K562 (cell line): ENCODE measurements around the gene ABCE1. TPM values are rescaled to one million over a fixed set of nuclear protein-coding genes. Genes with fewer than 3 reads are reported as not detected.

Experiments
- ATAC-seq: fragments of 200-7000 bp; cut with Tn5 transposase; 3 replicates; pipeline ENCODE4 v1.9.1; 2020; ENCODE audit warnings: moderate library complexity
- Bru-seq: library from RNA; stranded (reverse); fragments of 400-500 nt; gene quantifications from one replicate; lab custom pipeline; 2021; lab: Mats Ljungman, UMichigan
- BruChase-seq, 2 experiments: library from RNA; stranded (reverse); fragments of 400-500 nt; gene quantifications; one replicate each; lab custom pipeline; 2021; lab: Mats Ljungman, UMichigan
- BruUV-seq: library from RNA; stranded (reverse); fragments of 400-500 nt; replicated peaks from 2 replicates; lab custom pipeline; 2021; lab: Mats Ljungman, UMichigan
- CTCF ChIA-PET: fragments of 300-600 bp; formaldehyde crosslinking; extraction: SDS; loops from one replicate; lab custom pipeline; 2021; ENCODE audit warnings: low intra/inter-chr PET ratio; lab: Yijun Ruan, JAX
- POLR2A ChIA-PET: fragments of 300-600, 350-650 bp; sonication (Branson Sonifier 250); formaldehyde crosslinking; extraction: SDS; loops from one replicate; lab custom pipeline; 2021; ENCODE audit warnings: antibody characterized with exemption, inconsistent platforms; lab: Yijun Ruan, JAX
- DNase-seq, 4 experiments: peaks; one replicate each; pipeline versions ENCODE4 v3.0.0 to v3.0.0-alpha.2; 2011 to 2018; ENCODE audit warnings: low spot score in 3 of 4, mixed read lengths in 3 of 4; ENCODE audit errors: extremely low read depth in 1 of 4
- FAIRE-seq: peaks from 2 replicates; lab custom pipeline; 2011; peaks lifted over from hg19 to GRCh38; lab: Jason Lieb, UNC
- H2AFZ ChIP-seq: 2 replicates; pipeline ENCODE4 v1.6.0; 2011; ENCODE audit warnings: low read depth, low read length, control low read depth, inconsistent platforms
- H3K27ac ChIP-seq: fragments of 200-600 bp; 3 replicates; pipeline ENCODE4 v1.8.0; 2011; ENCODE audit warnings: low read depth, mild to moderate bottlenecking, control low read depth, inconsistent platforms, low read length, moderate library complexity, mixed read lengths; ENCODE audit errors: extremely low read depth
- H3K27me3 ChIP-seq, 2 experiments: fragments of 300-600 bp in 1 of 2; 2 replicates in 1 of 2; 3 replicates in 1 of 2; pipeline versions ENCODE4 v1.6.0 to v1.8.0; 2011; ENCODE audit warnings: inconsistent platforms in 2 of 2, low read length in 2 of 2, mild to moderate bottlenecking in 1 of 2, mixed read lengths in 1 of 2, moderate library complexity in 1 of 2; ENCODE audit not compliant: control insufficient read depth in 2 of 2, insufficient read depth in 2 of 2
- H3K36me3 ChIP-seq: fragments of 300-600 bp; 3 replicates; pipeline ENCODE4 v1.8.0; 2011; ENCODE audit warnings: mild to moderate bottlenecking, low read length, inconsistent platforms; ENCODE audit not compliant: control insufficient read depth, insufficient read depth
- H3K4me1 ChIP-seq, 2 experiments: fragments of 200-600 bp in 1 of 2; replicated peaks in 1 of 2; 2 replicates in 1 of 2; 3 replicates in 1 of 2; pipeline versions ENCODE4 v1.5.1 to v1.8.0; 2011; ENCODE audit warnings: inconsistent platforms in 2 of 2, low read length in 2 of 2, mild to moderate bottlenecking in 1 of 2, mixed read lengths in 1 of 2, moderate library complexity in 1 of 2; ENCODE audit not compliant: control insufficient read depth in 2 of 2, insufficient read depth in 2 of 2
- H3K4me2 ChIP-seq: 2 replicates; pipeline ENCODE4 v1.6.1; 2011; ENCODE audit warnings: low read length, control low read depth, inconsistent platforms, mixed read lengths; ENCODE audit not compliant: insufficient read depth
- H3K4me3 ChIP-seq: fragments of 200-600 bp; sonication (generic), shearing (Covaris generic); 2 replicates; pipeline ENCODE4 v1.5.1; 2016; ENCODE audit warnings: control low read depth, inconsistent platforms
- H3K79me2 ChIP-seq: fragments of 200-600 bp; 3 replicates; pipeline ENCODE4 v1.8.0; 2011; ENCODE audit warnings: low read length, inconsistent platforms; ENCODE audit not compliant: control insufficient read depth, insufficient read depth
- H3K9ac ChIP-seq, 2 experiments: 2 replicates each; pipeline versions ENCODE4 v1.6.0 to v1.6.1; 2011; ENCODE audit warnings: low read depth in 2 of 2, low read length in 2 of 2, control low read depth in 1 of 2, inconsistent platforms in 1 of 2, mild to moderate bottlenecking in 1 of 2, mixed read lengths in 1 of 2; ENCODE audit not compliant: insufficient read depth in 1 of 2
- H3K9me1 ChIP-seq: one replicate; pipeline ENCODE4 v1.6.0; 2011; ENCODE audit warnings: inconsistent platforms, mild to moderate bottlenecking, low read length, moderate library complexity; ENCODE audit not compliant: control insufficient read depth, insufficient read depth
- H3K9me3 ChIP-seq: replicated peaks from 2 replicates; pipeline ENCODE4 v1.5.1; 2011; ENCODE audit warnings: low read depth, low read length, inconsistent platforms; ENCODE audit not compliant: control insufficient read depth, insufficient read depth
- H4K20me1 ChIP-seq: replicated peaks from 2 replicates; pipeline ENCODE4 v1.6.1; 2011; ENCODE audit warnings: low read length, inconsistent platforms, mixed read lengths; ENCODE audit not compliant: control insufficient read depth, insufficient read depth
- ARNT ChIP-seq, 2 experiments: fragments of 450-650 bp; IDR thresholded peaks; 2 replicates each; pipeline ENCODE4 v1.6.1; 2016; ENCODE audit warnings: mild to moderate bottlenecking in 1 of 2
- ERF ChIP-seq: fragments of 450-650 bp; formaldehyde crosslinking; IDR thresholded peaks from 2 replicates; pipeline ENCODE4 v1.4.0; 2020; ENCODE audit warnings: mild to moderate bottlenecking, mixed read lengths
- HNRNPLL ChIP-seq: fragments of 200-400 bp; formaldehyde crosslinking; IDR thresholded peaks from 2 replicates; pipeline ENCODE4 v1.6.1; 2017; ENCODE audit warnings: low read length, low read depth, mild to moderate bottlenecking; ENCODE audit not compliant: poor library complexity, severe bottlenecking
- KDM2B ChIP-seq: fragments of 250-450 bp; sonication (Bioruptor Pico); IDR thresholded peaks from 2 replicates; pipeline ENCODE4 v1.8.0; 2021; ENCODE audit warnings: mild to moderate bottlenecking, moderate library complexity
- PHB2 ChIP-seq: fragments of 450-650 bp; IDR thresholded peaks from 2 replicates; pipeline ENCODE4 v1.6.1; 2017; ENCODE audit warnings: low read depth
- POLR3G ChIP-seq: IDR thresholded peaks from 2 replicates; pipeline ENCODE4 v1.6.1; 2011; ENCODE audit not compliant: insufficient read length, insufficient replicate concordance; ENCODE audit errors: extremely low read depth
- RBM34 ChIP-seq: fragments of 200-400 bp; formaldehyde crosslinking; IDR thresholded peaks from 2 replicates; pipeline ENCODE4 v1.6.1; 2018; ENCODE audit warnings: low read length, borderline replicate concordance; ENCODE audit not compliant: insufficient read depth
- ZNF311 ChIP-seq: fragments of 250-450 bp; sonication (Bioruptor Pico); IDR thresholded peaks from 2 replicates; pipeline ENCODE4 v1.4.0; 2020; ENCODE audit warnings: mild to moderate bottlenecking, moderate library complexity
- WGBS: fragments of 100-300 bp; shearing (Covaris generic); methylation state at CpG from one replicate; pipeline ENCODE4 v1.1.6; 2016; ENCODE audit warnings: low coverage, mixed read lengths; ENCODE audit not compliant: insufficient coverage; ENCODE audit errors: missing lambda C conversion rate; 5-methylcytosine and 5-hydroxymethylcytosine counted together
- in situ Hi-C: fragments of 300-500 bp; cut with MboI; formaldehyde crosslinking; loops from 4 replicates; pipeline ENCODE4 v1.15.0; 2018; ENCODE audit warnings: inconsistent platforms, mixed read lengths
- intact Hi-C: fragments of 100-400 bp; cut with micrococcal nuclease; formaldehyde crosslinking; loops from 2 replicates; pipeline ENCODE4 v1.14.2; 2022
- long read RNA-seq, 3 experiments: library from polyadenylated mRNA in 2 of 3; library from RNA in 1 of 3; unstranded in 2 of 3; stranded (forward) in 1 of 3; transcript quantifications; one replicate each; pipeline ENCODE4 v2.0.0, GENCODE V29; 2019 to 2022
- polyA minus RNA-seq, 3 experiments: library from RNA; depleted of rRNA, polyadenylated mRNA; stranded (reverse); fragments of >200 nt; gene quantifications; 2 replicates each; pipeline ENCODE4 v1.2.3, GENCODE V29; 2011
- polyA plus RNA-seq, 8 experiments: library from polyadenylated mRNA; depleted of rRNA in 4 of 8; stranded (reverse) in 5 of 8; unstranded in 3 of 8; fragments of >200 nt; fragmentation: Nextera tagmentation in 2 of 8; fragmentation: Illumina TruSeq in 1 of 8; extraction: Ambion mirVana in 2 of 8; extraction: Trizol in 1 of 8; gene quantifications; 2 replicates each; pipeline versions ENCODE4 v1.2.1 to v1.2.3, GENCODE V29; 2011 to 2014; ENCODE audit warnings: inconsistent platforms in 1 of 8, missing spikeins in 1 of 8
- total RNA-seq, 7 experiments: library from RNA; depleted of rRNA in 6 of 7; stranded (reverse); fragments of >200 nt in 6 of 7; fragmentation: Illumina TruSeq in 2 of 7; extraction: Trizol in 2 of 7; gene quantifications; 2 replicates each; pipeline versions ENCODE4 v1.2.1 to v1.2.3, GENCODE V29; 2011 to 2021; ENCODE audit warnings: low replicate concordance in 1 of 7
- TF ChIP-seq, protein P1 (sequence below): fragments of 450-650 bp; formaldehyde crosslinking; IDR thresholded peaks from 2 replicates; pipeline ENCODE4 v1.4.0; 2020; ENCODE audit warnings: mild to moderate bottlenecking
- TF ChIP-seq, protein P2 (sequence below): fragments of 250-450 bp; sonication (Bioruptor Pico); IDR thresholded peaks from 2 replicates; pipeline ENCODE4 v1.4.0; 2020; ENCODE audit warnings: mild to moderate bottlenecking, moderate library complexity

The ABCE1 gene
- total RNA-seq (2011; cell fraction: chromatin; rRNA removed; ENCODE audit: low replicate concordance): 96.4 and 181 TPM in 2 replicates
- total RNA-seq (2011; cell fraction: nucleolus; rRNA removed): 29.2 and 45.0 TPM in 2 replicates
- total RNA-seq (2011; cell fraction: nucleoplasm; rRNA removed): 65.8 and 89.3 TPM in 2 replicates
- total RNA-seq (2014; rRNA removed) (132 and 154 TPM in 2 replicates), total RNA-seq (2014; rRNA removed; fragmentation: Illumina TruSeq; extraction: Trizol) (256 and 276 TPM in 2 replicates), total RNA-seq (2015; rRNA removed; fragmentation: Illumina TruSeq; extraction: Trizol) (209 and 222 TPM in 2 replicates), total RNA-seq (2021) (147 and 156 TPM in 2 replicates), polyA plus RNA-seq (2011; rRNA removed) (143 and 238 TPM in 2 replicates), polyA plus RNA-seq (2014; fragmentation: Illumina TruSeq; extraction: Trizol) (210 and 238 TPM in 2 replicates), polyA plus RNA-seq (2014; fragmentation: Nextera tagmentation; extraction: Ambion mirVana) (100 to 1,000 TPM; 164 to 169 TPM), polyA plus RNA-seq (2014; rRNA removed) (134 and 142 TPM in 2 replicates), polyA minus RNA-seq (2011; rRNA and poly(A)+ RNA removed) (342 and 401 TPM in 2 replicates), Bru-seq, nascent RNA (percentile 95 among the genes with signal in this experiment), BruChase-seq, experiment 1, labeled RNA remaining after a 2-hour chase (percentile 95 among the genes with signal in this experiment), BruChase-seq, experiment 2, labeled RNA remaining after a 6-hour chase (percentile 95 among the genes with signal in this experiment)
- polyA plus RNA-seq (2011; cell fraction: cytosol; rRNA removed): 81.5 and 109 TPM in 2 replicates
- 114 and 165 TPM in 2 replicates for polyA plus RNA-seq (2011; cell fraction: nucleus; rRNA removed)
- 72.6 and 143 TPM in 2 replicates for polyA plus RNA-seq (2012)
- polyA minus RNA-seq (2011; cell fraction: cytosol; rRNA and poly(A)+ RNA removed): 99.3 and 125 TPM in 2 replicates
- polyA minus RNA-seq (2011; cell fraction: nucleus; rRNA and poly(A)+ RNA removed): 54.0 and 95.2 TPM in 2 replicates
- long read RNA-seq, experiment 1, transcript ABCE1-201 (18 exons, 3,921 nt): major isoform, 326 of 474 reads
- long read RNA-seq, experiment 1, partial matches to known transcripts: 43 of 474 reads
- long read RNA-seq, experiment 1, other reads (novel, unspliced or antisense): 105 of 474 reads
- long read RNA-seq, experiment 2, transcript ABCE1-201 (18 exons, 3,921 nt): major isoform, 23 of 161 reads
- long read RNA-seq, experiment 2, partial matches to known transcripts: 116 of 161 reads
- long read RNA-seq, experiment 2, other reads (novel, unspliced or antisense): 21 of 161 reads
- long read RNA-seq, experiment 3, transcript ABCE1-201 (18 exons, 3,921 nt): major isoform, 42 of 127 reads
- long read RNA-seq, experiment 3, partial matches to known transcripts: 70 of 127 reads
- long read RNA-seq, experiment 3, other reads (novel, unspliced or antisense): 15 of 127 reads

DNA sequence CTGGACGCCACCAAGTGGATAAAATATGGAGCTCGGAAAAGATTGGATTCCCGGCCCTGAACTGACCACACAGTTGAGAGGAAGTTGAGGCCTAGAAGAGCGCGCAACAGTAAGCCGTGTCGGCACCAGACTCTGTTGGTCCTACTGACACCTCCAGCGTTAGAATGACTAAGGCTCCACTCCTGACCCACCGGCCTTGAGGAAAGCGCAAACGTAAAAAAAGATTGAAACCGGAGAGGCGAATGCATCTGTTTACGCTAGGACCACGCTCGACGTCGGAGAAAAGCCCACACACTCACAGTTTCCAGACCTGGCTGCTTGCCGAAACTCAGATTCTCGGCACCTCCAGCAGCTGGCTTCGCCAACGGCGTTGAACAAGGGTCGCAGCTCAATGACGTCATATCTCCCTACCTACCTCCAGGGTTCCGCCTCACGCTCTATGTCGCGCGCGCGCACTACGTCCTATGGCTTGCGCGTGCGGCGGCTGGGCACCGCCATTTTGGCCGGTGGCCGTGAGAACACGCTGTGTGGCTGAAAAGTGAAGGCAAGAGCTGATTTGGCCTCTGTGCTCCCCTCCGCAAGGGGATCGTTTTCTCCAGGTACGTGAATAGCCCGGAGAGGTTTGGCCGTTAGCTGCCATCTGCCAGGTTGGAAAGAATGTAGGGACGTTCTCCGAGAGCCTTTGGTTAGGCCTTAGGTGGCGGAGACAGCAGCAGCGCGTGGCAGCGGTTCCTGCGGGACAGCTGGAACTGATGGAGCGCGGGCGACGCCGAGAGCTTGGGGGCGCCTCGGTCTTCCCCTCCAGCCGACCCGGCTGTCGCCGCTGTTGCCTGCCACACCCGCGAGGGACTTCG, at the start of gene ABCE1, which contains the start of gene ANAPC10:
ABCE1 (plus strand) TSS at position 491 of the 854 bp plus-strand sequence. CDS start 6,102 bp downstream, outside the sequence.
ANAPC10 (minus strand) TSS at position 376 of the 854 bp plus-strand sequence. CDS start 2,097 bp downstream, outside the sequence.
- peaks cover 100% of the 10 kb centered on the region for H3K79me2 ChIP-seq
- H3K36me3 ChIP-seq: peaks cover 64% of the 10 kb centered on the region
- BruUV-seq: no TSS peak
- ATAC-seq (peak; percentile 90), DNase-seq (peak; percentile 93 to 99 (median 94)), FAIRE-seq (peak; percentile 97)
- intact Hi-C loops (loop anchor here (2.0 kb wide), 1 partner anchor 81 kb away; no protein-coding TSS in a partner anchor), in situ Hi-C loops (no loop called here)
- H3K27ac ChIP-seq: peak within 1 kb of the TSS; percentile 99
- H3K4me2 ChIP-seq: peak within 1 kb of the TSS; percentile 99
- H3K4me3 ChIP-seq: peak within 1 kb of the TSS; percentile 90
- no peaks in the 10 kb centered on the region for H3K27me3 ChIP-seq
- ChIA-PET CTCF (no interaction called here), POLR2A (interaction anchor here (0.6 to 2.2 kb wide), 10 partner anchors 12 to 608 kb away, joined by 3 to 10 read pairs (median 3); no protein-coding TSS in a partner anchor)
- peaks cover 15 to 19% of the 10 kb centered on the region in 2 experiments; a peak in 3 of 5 replicates for H3K4me1 ChIP-seq
- under 1% methylated on average over 67 of the region's 67 CpGs for WGBS
- no peaks in the 10 kb centered on the region for H3K9me1 ChIP-seq
- no peaks in the 10 kb centered on the region for H3K9me3 ChIP-seq
- H3K9ac ChIP-seq: peak within 1 kb of the TSS; percentile 97 to 99
- H4K20me1 ChIP-seq: peaks cover 14% of the 10 kb centered on the region; the same call in 1 of the 2 replicates
- peak within 1 kb of the TSS; percentile 100 for H2AFZ ChIP-seq
- TF ChIP-seq PHB2 (no peak), POLR3G (no peak), RBM34 (no peak), HNRNPLL (peak; percentile 89), ZNF311 (CRISPR knock-in tag) (no peak), ARNT (IDR thresholded peaks at IDR 0.05) (peak; percentile 13 to 60; a peak in 2 of 4 replicates), KDM2B (CRISPR knock-in tag) (no peak), ERF (CRISPR knock-in tag) (peak; percentile 69; the same call in 1 of the 2 replicates)
- TF ChIP-seq, protein P1, sequence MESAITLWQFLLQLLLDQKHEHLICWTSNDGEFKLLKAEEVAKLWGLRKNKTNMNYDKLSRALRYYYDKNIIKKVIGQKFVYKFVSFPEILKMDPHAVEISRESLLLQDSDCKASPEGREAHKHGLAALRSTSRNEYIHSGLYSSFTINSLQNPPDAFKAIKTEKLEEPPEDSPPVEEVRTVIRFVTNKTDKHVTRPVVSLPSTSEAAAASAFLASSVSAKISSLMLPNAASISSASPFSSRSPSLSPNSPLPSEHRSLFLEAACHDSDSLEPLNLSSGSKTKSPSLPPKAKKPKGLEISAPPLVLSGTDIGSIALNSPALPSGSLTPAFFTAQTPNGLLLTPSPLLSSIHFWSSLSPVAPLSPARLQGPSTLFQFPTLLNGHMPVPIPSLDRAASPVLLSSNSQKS (CRISPR knock-in tag): no peak
- TF ChIP-seq, protein P2, sequence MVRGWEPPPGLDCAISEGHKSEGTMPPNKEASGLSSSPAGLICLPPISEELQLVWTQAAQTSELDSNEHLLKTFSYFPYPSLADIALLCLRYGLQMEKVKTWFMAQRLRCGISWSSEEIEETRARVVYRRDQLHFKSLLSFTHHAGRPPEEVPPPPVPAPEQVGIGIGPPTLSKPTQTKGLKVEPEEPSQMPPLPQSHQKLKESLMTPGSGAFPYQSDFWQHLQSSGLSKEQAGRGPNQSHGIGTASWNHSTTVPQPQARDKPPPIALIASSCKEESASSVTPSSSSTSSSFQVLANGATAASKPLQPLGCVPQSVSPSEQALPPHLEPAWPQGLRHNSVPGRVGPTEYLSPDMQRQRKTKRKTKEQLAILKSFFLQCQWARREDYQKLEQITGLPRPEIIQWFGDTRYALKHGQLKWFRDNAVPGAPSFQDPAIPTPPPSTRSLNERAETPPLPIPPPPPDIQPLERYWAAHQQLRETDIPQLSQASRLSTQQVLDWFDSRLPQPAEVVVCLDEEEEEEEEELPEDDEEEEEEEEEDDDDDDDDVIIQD (CRISPR knock-in tag): 0 out of 2 replicates have a peak, but pooled peaks have one; percentile 65
